Heart right ventricle (tissue), 16 donors: ENCODE measurements around the gene TMEM88. TPM values are rescaled to one million over a fixed set of nuclear protein-coding genes. Genes with fewer than 3 reads are reported as not detected.
A peak's percentile ranks its signal among the peaks of the same experiment; 100 is the strongest.

Experiments used
- ATAC-seq, 8 donors: fragments of 200-7000 bp; cut with Tn5 transposase; one replicate each; pipeline ENCODE4 v1.9.1; 2020; ENCODE audit warnings: mild to moderate bottlenecking in 8 of 8, moderate library complexity in 8 of 8, moderate number of reproducible peaks in 1 of 8
- DNase-seq, 2 donors: peaks; one replicate each; pipeline ENCODE4 v3.0.0-alpha.2; 2020
- H3K27ac ChIP-seq, 10 donors: fragments of 200-600 bp; sonication (generic) in 2 of 10; one replicate each; pipeline versions ENCODE4 v1.5.0 to v1.8.0; 2020 to 2022; ENCODE audit warnings: mild to moderate bottlenecking in 3 of 10
- H3K27me3 ChIP-seq, 7 donors: fragments of 200-600 bp; one replicate each; pipeline ENCODE4 v1.8.0; 2021 to 2022; ENCODE audit warnings: mild to moderate bottlenecking in 2 of 7
- H3K36me3 ChIP-seq, 9 donors: fragments of 200-600 bp; sonication (generic) in 1 of 9; one replicate each; pipeline versions ENCODE4 v1.5.0 to v1.8.0; 2020 to 2022; ENCODE audit warnings: mild to moderate bottlenecking in 2 of 9
- H3K4me1 ChIP-seq, 9 donors: fragments of 200-600 bp; sonication (generic) in 1 of 9; one replicate each; pipeline versions ENCODE4 v1.5.0 to v1.8.0; 2020 to 2022; ENCODE audit warnings: mild to moderate bottlenecking in 4 of 9
- H3K4me3 ChIP-seq, 10 donors: fragments of 200-600 bp; sonication (generic) in 2 of 10; one replicate each; pipeline versions ENCODE4 v1.5.0 to v1.8.0; 2020 to 2022; ENCODE audit warnings: mild to moderate bottlenecking in 7 of 10, moderate library complexity in 2 of 10
- H3K9me3 ChIP-seq, 11 donors: fragments of 200-600 bp in 10 of 11; sonication (generic) in 2 of 11; one replicate each; pipeline versions ENCODE4 v1.5.0 to v1.8.0; 2013 to 2022; ENCODE audit warnings: mild to moderate bottlenecking in 2 of 11, control low read depth in 1 of 11, moderate library complexity in 1 of 11
- CTCF ChIP-seq, 9 donors: fragments of 200-600 bp; sonication (generic) in 2 of 9; IDR thresholded peaks; one replicate each; pipeline versions ENCODE4 v1.5.0 to v1.8.0; 2021 to 2022; ENCODE audit warnings: antibody characterized with exemption in 9 of 9, mild to moderate bottlenecking in 5 of 9, moderate library complexity in 1 of 9
- WGBS, 2 donors: extraction: QIAGEN DNeasy Blood & Tissue Kit; methylation state at CpG; one replicate each; pipeline ENCODE4 v1.1.7; 2013; ENCODE audit warnings: inconsistent platforms in 1 of 2; 5-methylcytosine and 5-hydroxymethylcytosine counted together
- intact Hi-C, 10 donors: fragments of 100-400 bp; cut with DNase I; formaldehyde crosslinking; loops; one replicate each; pipeline versions ENCODE4 v1.11.1 to v1.14.2; 2022
- polyA plus RNA-seq, 2 donors: library from polyadenylated mRNA; stranded (reverse); fragments of 200-250 nt; gene quantifications; one replicate each; pipeline ENCODE4 v1.2.3, GENCODE V29; 2013
- total RNA-seq, 10 donors: library from RNA; stranded (reverse); fragmentation: NEBNext Ultra II Directional in 3 of 10; extraction: Animal tissue kit (Norgen Biotek cat#: 25700) in 3 of 10; gene quantifications; one replicate each; pipeline versions ENCODE4 v1.2.1 to v1.2.4, GENCODE V29; 2021 to 2023
- donor health status: Arrhythmogenic right ventricular cardiomyopathy.
- donor health status: ischemic (EF 13 %, LVEDD 7.1; RV severe dilation, severe dysfunction).
- donor health status: healthy with polysubstance abuse.
- donor health status: DM: no; HTN: yes; CAD: no.
- donor health status: DM: no; HTN: no; CAD: no.
- donor health status: ischemic (EF 25% LVEDD 6.9; RV normal size, moderate dysfunction).
- donor health status: ischemic (EF 25% LVEDD 5.7; RV mildly dilated, moderate dysfunction).
- donor health status: healthy.
- donor health status: DM: yes; HTN: yes; CAD: no.
- donor health status: Ischemic cardiomyopathy.
- donor health status: ischemic (EF 35%, LVEDD 5.7; RV mildly dilated, moderate dysfunction).
- donor health status: nonischemic (EF 11% LVEDD 7.7; RV severe dilation, severe dysfunction).
- donor health status: DM: yes; HTN: yes; CAD: no.
- donor health status: PGD.
- donor health status: ischemic (EF 29% LVEDD 5.4; RV normal size, mild dysfunction).
- donor health status: nonischemic (EF 23%, LVEDD 6.1; RV moderate dilation, normal function).

TMEM88 gene
- total and polyA plus RNA-seq, 12 donors, result 12.3 to 298 (median 24.8) TPM

GRCh38 chr17:7846063-7846735 is 8.7 kb upstream of the TMEM88 start:
- Histone ChIP-seq H3K27me3 (no peaks in the 10 kb centered on the region), H3K4me3 (peak overlapping the region in 2 of 10 donors; percentile 68 to 77), H3K36me3 (peaks cover 0 to 60% (median 41%) of the 10 kb centered on the region in 9 donors), H3K4me1 (peaks cover 9 to 32% (median 24%) of the 10 kb centered on the region in 9 donors), H3K27ac (peak overlapping the region in 4 of 10 donors; percentile 96 to 100 (median 98)), H3K9me3 (no peaks in the 10 kb centered on the region)
- ATAC-seq (no peak), DNase-seq (no peak)
- 86 to 91% methylated on average over 22 of the region's 22 CpGs for WGBS, 2 donors
- TF ChIP-seq CTCF (IDR thresholded peaks at IDR 0.05), result no peak
- intact Hi-C loops, result loop anchor here in 1 of 10 donors (10.0 kb wide), 1 partner anchor 309 kb away; the partner anchor contains the start of gene PER1

GRCh38 chr17:7846765-7847661 is 7.9 kb upstream of the TMEM88 start:
- peaks cover 10 to 36% (median 28%) of the 10 kb centered on the region in 9 donors for H3K4me1 ChIP-seq
- no peaks in the 10 kb centered on the region for H3K27me3 ChIP-seq
- no peak overlapping the region for H3K27ac ChIP-seq
- H3K9me3 ChIP-seq, result no peaks in the 10 kb centered on the region
- H3K36me3 ChIP-seq, result peaks cover 0 to 69% (median 47%) of the 10 kb centered on the region in 9 donors
- H3K4me3 ChIP-seq, result no peak overlapping the region
- DNase-seq, result no peak
- no peak for ATAC-seq
- 87% methylated on average over 34 of the region's 34 CpGs for WGBS, 2 donors
- intact Hi-C loops, result loop anchor here in 1 of 10 donors (10.0 kb wide), 1 partner anchor 308 kb away; the partner anchor contains the start of gene PER1
- no peak for TF ChIP-seq CTCF (IDR thresholded peaks at IDR 0.05)

GRCh38 chr17:7848131-7848579 is 6.7 kb upstream of the TMEM88 start:
- Histone ChIP-seq H3K4me3 (no peak overlapping the region), H3K9me3 (no peaks in the 10 kb centered on the region), H3K27me3 (no peaks in the 10 kb centered on the region), H3K36me3 (peaks cover 0 to 80% (median 52%) of the 10 kb centered on the region in 9 donors), H3K27ac (no peak overlapping the region), H3K4me1 (peaks cover 10 to 43% (median 32%) of the 10 kb centered on the region in 9 donors)
- ATAC-seq, result no peak
- intact Hi-C loops, result loop anchor here in 1 of 10 donors (10.0 kb wide), 1 partner anchor 307 kb away; the partner anchor contains the start of gene PER1
- 87 to 88% methylated on average over 18 to 19 of the region's 20 CpGs for WGBS, 2 donors
- TF ChIP-seq CTCF (IDR thresholded peaks at IDR 0.05), result no peak
- no peak for DNase-seq

- ATAC-seq (no peak), DNase-seq (no peak)
- no peak for TF ChIP-seq CTCF (IDR thresholded peaks at IDR 0.05)
- no peak overlapping the region for H3K27ac ChIP-seq
- WGBS, 2 donors, result 90 to 93% methylated on average over 21 of the region's 21 CpGs
- intact Hi-C loops, result loop anchor here in 1 of 10 donors (10.0 kb wide), 1 partner anchor 306 kb away; the partner anchor contains the start of gene PER1
- peaks cover 10 to 40% (median 30%) of the 10 kb centered on the region in 9 donors for H3K4me1 ChIP-seq
- H3K36me3 ChIP-seq, result peaks cover 0 to 86% (median 58%) of the 10 kb centered on the region in 9 donors
- no peak overlapping the region for H3K4me3 ChIP-seq
- H3K27me3 ChIP-seq, result no peaks in the 10 kb centered on the region
- no peaks in the 10 kb centered on the region for H3K9me3 ChIP-seq
Observed at GRCh38 chr17:7848739-7849129, 6.1 kb upstream of the TMEM88 start.
